IMR-90 (cell line): ENCODE measurements around the gene PIN1. TPM values are rescaled to one million over a fixed set of nuclear protein-coding genes. Genes with fewer than 3 reads are reported as not detected.

Experiments
- ATAC-seq: fragments of 200-7000 bp; cut with Tn5 transposase; 2 replicates; pipeline ENCODE4 v1.9.1; 2020; ENCODE audit warnings: low read depth, mild to moderate bottlenecking, moderate library complexity
- BruUV-seq: library from RNA; stranded (reverse); fragments of 400-500 nt; replicated peaks from 2 replicates; lab custom pipeline; 2021; lab: Mats Ljungman, UMichigan
- CTCF ChIA-PET: fragments of 300-600 bp; formaldehyde crosslinking; extraction: SDS; loops from one replicate; lab custom pipeline; 2021; ENCODE audit warnings: antibody characterized with exemption; lab: Yijun Ruan, JAX
- POLR2A ChIA-PET: fragments of 300-600 bp; sonication (Branson Sonifier 250); formaldehyde crosslinking; loops from one replicate; lab custom pipeline; 2022; ENCODE audit warnings: antibody characterized with exemption; ENCODE audit not compliant: unreplicated experiment; lab: Charles Lee
- DNase-seq: peaks from one replicate; pipeline ENCODE4 v3.0.0; 2013
- H2AFZ ChIP-seq: replicated peaks from 2 replicates; pipeline ENCODE3; 2013; ENCODE audit warnings: low read length, mild to moderate bottlenecking; ENCODE audit not compliant: poor library complexity
- H2AK5ac ChIP-seq: 2 replicates; pipeline ENCODE4 v1.6.1; 2013; ENCODE audit warnings: low read depth, low read length, inconsistent platforms
- H2AK9ac ChIP-seq: replicated peaks from 2 replicates; pipeline ENCODE3; 2013; ENCODE audit warnings: mild to moderate bottlenecking, low read depth, low read length, moderate library complexity; ENCODE audit not compliant: poor library complexity
- H2BK120ac ChIP-seq: 2 replicates; pipeline ENCODE4 v1.6.1; 2013; ENCODE audit warnings: low read depth, low read length, inconsistent platforms
- H2BK15ac ChIP-seq: 3 replicates; pipeline ENCODE4 v1.6.1; 2013; ENCODE audit warnings: low read depth, low read length, inconsistent platforms
- H2BK20ac ChIP-seq: 2 replicates; pipeline ENCODE4 v1.6.1; 2013; ENCODE audit warnings: low read depth, mild to moderate bottlenecking, inconsistent platforms, low read length, moderate library complexity
- H2BK5ac ChIP-seq: 2 replicates; pipeline ENCODE4 v1.6.1; 2013; ENCODE audit warnings: mild to moderate bottlenecking, low read depth, low read length, inconsistent platforms; ENCODE audit not compliant: poor library complexity, severe bottlenecking
- H3K14ac ChIP-seq: replicated peaks from 2 replicates; pipeline ENCODE4 v1.6.1; 2013; ENCODE audit warnings: low read depth, low read length, inconsistent platforms
- H3K18ac ChIP-seq: 2 replicates; pipeline ENCODE4 v1.6.1; 2013; ENCODE audit warnings: low read depth, low read length, control low read depth
- H3K23ac ChIP-seq: 2 replicates; pipeline ENCODE4 v1.6.1; 2013; ENCODE audit warnings: low read depth, low read length, inconsistent platforms
- H3K27ac ChIP-seq: 2 replicates; pipeline ENCODE4 v1.5.1; 2013; ENCODE audit warnings: mild to moderate bottlenecking, control low read depth, low read length; ENCODE audit not compliant: insufficient read depth
- H3K27me3 ChIP-seq: 2 replicates; pipeline ENCODE4 v1.6.1; 2013; ENCODE audit warnings: low read length; ENCODE audit not compliant: control insufficient read depth, insufficient read depth
- H3K36me3 ChIP-seq: 2 replicates; pipeline ENCODE4 v1.6.1; 2013; ENCODE audit warnings: low read length, mixed read lengths; ENCODE audit not compliant: control insufficient read depth, insufficient read depth
- H3K4ac ChIP-seq: 2 replicates; pipeline ENCODE4 v1.6.1; 2013; ENCODE audit warnings: low read depth, low read length, inconsistent platforms
- H3K4me1 ChIP-seq: 2 replicates; pipeline ENCODE4 v1.6.1; 2013; ENCODE audit warnings: low read length, mixed read lengths; ENCODE audit not compliant: control insufficient read depth, insufficient read depth
- H3K4me2 ChIP-seq: 2 replicates; pipeline ENCODE4 v1.6.1; 2013; ENCODE audit warnings: low read depth, mild to moderate bottlenecking, control low read depth, low read length, moderate library complexity
- H3K4me3 ChIP-seq: 2 replicates; pipeline ENCODE4 v1.5.1; 2013; ENCODE audit warnings: low read depth, mild to moderate bottlenecking, control low read depth, low read length, moderate library complexity; ENCODE audit not compliant: insufficient read depth
- H3K56ac ChIP-seq: 2 replicates; pipeline ENCODE4 v1.6.1; 2013; ENCODE audit warnings: low read length, inconsistent platforms; ENCODE audit not compliant: insufficient read depth; ENCODE audit errors: extremely low read depth
- H3K79me1 ChIP-seq, 2 experiments: 2 replicates each; pipeline ENCODE4 v1.6.1; 2013; ENCODE audit warnings: low read length in 2 of 2, inconsistent platforms in 1 of 2, low read depth in 1 of 2
- H3K9ac ChIP-seq: 2 replicates; pipeline ENCODE4 v1.6.1; 2013; ENCODE audit warnings: low read depth, low read length, control low read depth
- H3K9me1 ChIP-seq: 2 replicates; pipeline ENCODE4 v1.6.1; 2013; ENCODE audit warnings: low read length, inconsistent platforms; ENCODE audit not compliant: insufficient read depth
- H3K9me3 ChIP-seq: 2 replicates; pipeline ENCODE4 v1.6.1; 2013; ENCODE audit warnings: low read length; ENCODE audit not compliant: control insufficient read depth, insufficient read depth
- H4K20me1 ChIP-seq: 2 replicates; pipeline ENCODE4 v1.6.1; 2013; ENCODE audit warnings: low read length, inconsistent platforms; ENCODE audit not compliant: insufficient read depth
- H4K5ac ChIP-seq: 2 replicates; pipeline ENCODE4 v1.6.1; 2013; ENCODE audit warnings: mild to moderate bottlenecking, low read depth, low read length, control low read depth
- H4K8ac ChIP-seq, 2 experiments: 2 replicates each; pipeline ENCODE4 v1.6.1; 2013; ENCODE audit warnings: low read depth in 2 of 2, low read length in 2 of 2, control low read depth in 1 of 2, inconsistent platforms in 1 of 2
- H4K91ac ChIP-seq: 2 replicates; pipeline ENCODE4 v1.6.1; 2013; ENCODE audit warnings: low read depth, low read length, inconsistent platforms; ENCODE audit not compliant: insufficient read depth
- CHD1 ChIP-seq: IDR thresholded peaks from 2 replicates; pipeline ENCODE4 v1.6.1; 2012; ENCODE audit warnings: low read depth, low read length, improper control_type of control experiment
- NFE2L2 ChIP-seq: fragments of 150-350 bp; IDR thresholded peaks from 2 replicates; pipeline ENCODE4 v1.6.1; 2016; ENCODE audit warnings: low read depth, mild to moderate bottlenecking, low read length
- RCOR1 ChIP-seq: IDR thresholded peaks from 2 replicates; pipeline ENCODE4 v1.6.1; 2012; ENCODE audit warnings: mild to moderate bottlenecking, low read length, improper control_type of control experiment; ENCODE audit not compliant: insufficient replicate concordance
- WGBS, 2 experiments: methylation state at CpG; one replicate each; pipeline versions ENCODE4 v1.1.5 to v1.1.7; 2013; ENCODE audit warnings: missing lambda C conversion rate in 2 of 2; ENCODE audit not compliant: insufficient read length in 1 of 2; ENCODE audit errors: extremely low coverage in 2 of 2; 5-methylcytosine and 5-hydroxymethylcytosine counted together
- dilution Hi-C: fragments of 300-500 bp; cut with HindIII; formaldehyde crosslinking; loops from one replicate; pipeline ENCODE4 v1.14.3; 2018; ENCODE audit warnings: low sequenced_read_pairs; ENCODE audit not compliant: unreplicated experiment
- in situ Hi-C: fragments of 300-500 bp; cut with MboI; formaldehyde crosslinking; loops from 3 replicates; pipeline ENCODE4 v1.14.3; 2019; ENCODE audit warnings: low sequenced_read_pairs, inconsistent platforms, mixed read lengths
- intact Hi-C: fragments of 100-400 bp; cut with micrococcal nuclease; formaldehyde crosslinking; loops from 2 replicates; pipeline ENCODE4 v1.10.0; 2022
- polyA plus RNA-seq, 3 experiments: library from polyadenylated mRNA; depleted of rRNA; stranded (reverse); fragments of >200 nt; gene quantifications; 2 replicates each; pipeline ENCODE4 v1.2.3, GENCODE V29; 2012; ENCODE audit warnings: low replicate concordance in 1 of 3
- total RNA-seq: library from RNA; depleted of rRNA; stranded (reverse); fragments of >200 nt; gene quantifications from 2 replicates; pipeline ENCODE4 v1.2.3, GENCODE V29; 2012
- TF ChIP-seq, protein P1 (sequence below): fragments of 150-350 bp; IDR thresholded peaks from 2 replicates; pipeline ENCODE4 v1.6.1; 2017; ENCODE audit warnings: mild to moderate bottlenecking, antibody characterized with exemption, low read length, low read depth
- TF ChIP-seq, protein P2 (sequence below): conservative IDR thresholded peaks from 2 replicates; pipeline ENCODE4 v1.5.1; 2012; ENCODE audit warnings: mild to moderate bottlenecking, low read depth, low read length, improper control_type of control experiment

Gene PIN1
- total and polyA plus RNA-seq, 2 of the 4 experiments (the other 2 are of a cell fraction) = 76.0 to 105 TPM

DNA sequence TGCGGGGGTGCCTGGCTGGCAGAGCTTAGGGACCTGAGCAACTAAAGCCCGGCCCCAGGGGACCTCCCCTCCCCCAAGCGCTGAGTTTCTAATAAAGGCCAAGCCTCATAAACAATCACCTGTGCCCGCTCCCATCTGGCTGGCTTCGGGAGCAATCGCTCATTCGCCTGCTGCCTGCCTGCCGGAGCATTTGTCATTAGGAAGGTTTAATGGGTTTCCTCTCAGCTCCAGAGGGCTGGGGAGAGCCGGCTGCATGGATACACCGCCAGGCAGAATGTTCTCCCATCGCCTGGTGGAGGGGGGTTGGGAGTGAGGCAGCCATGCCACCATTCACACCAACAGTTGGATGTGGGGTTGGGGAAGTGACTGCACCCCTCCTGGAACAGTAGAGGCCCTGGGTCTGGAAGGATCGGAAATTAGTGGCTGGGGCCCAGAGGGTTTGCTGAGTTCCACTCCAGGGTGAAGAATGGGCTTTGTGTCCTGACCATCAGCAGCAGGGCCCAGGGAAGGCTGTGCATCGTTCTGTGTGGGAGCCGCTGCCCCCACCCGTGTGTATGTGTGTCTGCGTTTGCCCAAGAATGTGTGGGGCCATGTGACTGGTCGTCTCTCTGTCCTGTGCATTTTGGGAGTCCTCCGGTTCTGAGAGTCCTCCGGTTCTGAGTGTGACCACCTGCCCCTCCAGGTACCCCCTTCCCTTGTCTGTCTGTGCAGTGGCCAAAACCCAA, 15.3 kb downstream of the PIN1 start:
- no peak overlapping the region for H2BK5ac ChIP-seq
- intact Hi-C loops (no loop called here), dilution Hi-C loops (no loop called here), in situ Hi-C loops (no loop called here)
- no peak overlapping the region for H3K14ac ChIP-seq
- WGBS, 2 experiments = 64% methylated on average over 9 of the region's 19 CpGs; no CpG with 5 or more reads in 1 of the 2 experiments
- H4K5ac ChIP-seq = no peak overlapping the region
- DNase-seq = no peak
- H2BK15ac ChIP-seq = no peak overlapping the region
- H3K4me2 ChIP-seq = no peak overlapping the region
- H4K8ac ChIP-seq = no peak overlapping the region
- ChIA-PET POLR2A (no interaction called here), CTCF (no interaction called here)
- no TSS peak for BruUV-seq
- H2AFZ ChIP-seq = no peak overlapping the region
- TF ChIP-seq, protein P1, sequence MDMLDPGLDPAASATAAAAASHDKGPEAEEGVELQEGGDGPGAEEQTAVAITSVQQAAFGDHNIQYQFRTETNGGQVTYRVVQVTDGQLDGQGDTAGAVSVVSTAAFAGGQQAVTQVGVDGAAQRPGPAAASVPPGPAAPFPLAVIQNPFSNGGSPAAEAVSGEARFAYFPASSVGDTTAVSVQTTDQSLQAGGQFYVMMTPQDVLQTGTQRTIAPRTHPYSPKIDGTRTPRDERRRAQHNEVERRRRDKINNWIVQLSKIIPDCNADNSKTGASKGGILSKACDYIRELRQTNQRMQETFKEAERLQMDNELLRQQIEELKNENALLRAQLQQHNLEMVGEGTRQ = no peak
- no peak for TF ChIP-seq RCOR1
- TF ChIP-seq, protein P2, sequence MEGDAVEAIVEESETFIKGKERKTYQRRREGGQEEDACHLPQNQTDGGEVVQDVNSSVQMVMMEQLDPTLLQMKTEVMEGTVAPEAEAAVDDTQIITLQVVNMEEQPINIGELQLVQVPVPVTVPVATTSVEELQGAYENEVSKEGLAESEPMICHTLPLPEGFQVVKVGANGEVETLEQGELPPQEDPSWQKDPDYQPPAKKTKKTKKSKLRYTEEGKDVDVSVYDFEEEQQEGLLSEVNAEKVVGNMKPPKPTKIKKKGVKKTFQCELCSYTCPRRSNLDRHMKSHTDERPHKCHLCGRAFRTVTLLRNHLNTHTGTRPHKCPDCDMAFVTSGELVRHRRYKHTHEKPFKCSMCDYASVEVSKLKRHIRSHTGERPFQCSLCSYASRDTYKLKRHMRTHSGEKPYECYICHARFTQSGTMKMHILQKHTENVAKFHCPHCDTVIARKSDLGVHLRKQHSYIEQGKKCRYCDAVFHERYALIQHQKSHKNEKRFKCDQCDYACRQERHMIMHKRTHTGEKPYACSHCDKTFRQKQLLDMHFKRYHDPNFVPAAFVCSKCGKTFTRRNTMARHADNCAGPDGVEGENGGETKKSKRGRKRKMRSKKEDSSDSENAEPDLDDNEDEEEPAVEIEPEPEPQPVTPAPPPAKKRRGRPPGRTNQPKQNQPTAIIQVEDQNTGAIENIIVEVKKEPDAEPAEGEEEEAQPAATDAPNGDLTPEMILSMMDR = no peak
- no peak for TF ChIP-seq NFE2L2
- no peak for TF ChIP-seq CHD1
- no peak overlapping the region for H3K4ac ChIP-seq
- H3K23ac ChIP-seq = no peak overlapping the region
- peaks cover 17 to 41% of the 10 kb centered on the region in 2 experiments for H3K79me1 ChIP-seq
- H3K4me3 ChIP-seq = no peak overlapping the region
- peaks cover 5% of the 10 kb centered on the region for H3K4me1 ChIP-seq
- ATAC-seq = no peak
- no peak overlapping the region for H2BK20ac ChIP-seq
- H3K36me3 ChIP-seq = peaks cover 12% of the 10 kb centered on the region
- H3K56ac ChIP-seq = no peak overlapping the region
- no peak overlapping the region; the same call in 1 of the 2 replicates for H2AK5ac ChIP-seq
- H4K20me1 ChIP-seq = peaks cover 15% of the 10 kb centered on the region
- no peak overlapping the region for H4K91ac ChIP-seq
- H2BK120ac ChIP-seq = no peak overlapping the region
- no peak overlapping the region for H3K27ac ChIP-seq
- H2AK9ac ChIP-seq = peak overlapping the region; percentile 78
- H3K9me1 ChIP-seq = peaks cover 9% of the 10 kb centered on the region; the same call in 1 of the 2 replicates
- no peaks in the 10 kb centered on the region for H3K27me3 ChIP-seq
- H3K9ac ChIP-seq = no peak overlapping the region
- no peaks in the 10 kb centered on the region for H3K9me3 ChIP-seq
- H3K18ac ChIP-seq = no peak overlapping the region
